Activated naive CD4-positive, alpha-beta T cell treated with anti-CD3 and anti-CD28 coated beads for 36 hours (primary cell): ENCODE data around the gene ZNF593OS. TPM values are rescaled to one million over a fixed set of nuclear protein-coding genes. Genes with fewer than 3 reads are reported as not detected.
A peak's percentile ranks its signal among the peaks of the same experiment; 100 is the strongest.

ENCODE experiments used
- CTCF ChIA-PET: fragments of 350-600 bp; sonication (Branson Sonifier 250); formaldehyde crosslinking; loops from one replicate; lab custom pipeline; 2021; ENCODE audit warnings: antibody characterized with exemption; lab: Charles Lee
- DNase-seq: peaks from one replicate; pipeline ENCODE4 v3.0.0-alpha.2; 2020
- H3K27ac Mint-ChIP-seq: one replicate; pipeline ENCODE4 v1.8.0; 2021; ENCODE audit warnings: mild to moderate bottlenecking, mixed read lengths
- H3K27me3 Mint-ChIP-seq: one replicate; pipeline ENCODE4 v1.8.0; 2021; ENCODE audit warnings: low read depth, mixed read lengths
- H3K36me3 Mint-ChIP-seq: one replicate; pipeline ENCODE4 v1.8.0; 2021; ENCODE audit warnings: low read depth, mixed read lengths
- H3K4me1 Mint-ChIP-seq: one replicate; pipeline ENCODE4 v1.8.0; 2021; ENCODE audit warnings: low read depth, mixed read lengths
- H3K4me3 Mint-ChIP-seq: one replicate; pipeline ENCODE4 v1.8.0; 2021; ENCODE audit warnings: mild to moderate bottlenecking, moderate library complexity, mixed read lengths
- H3K9me3 Mint-ChIP-seq: one replicate; pipeline ENCODE4 v1.8.0; 2021; ENCODE audit warnings: mixed read lengths
- intact Hi-C: fragments of 100-400 bp; cut with micrococcal nuclease; formaldehyde crosslinking; loops from one replicate; pipeline ENCODE4 v1.15.1; 2023
- total RNA-seq, 2 experiments: library from RNA; stranded (reverse); gene quantifications; one replicate each; pipeline ENCODE4 v1.2.3, GENCODE V29; 2021

ZNF593OS gene
- total RNA-seq, 2 experiments from 2014 or later, result not detected

DNA sequence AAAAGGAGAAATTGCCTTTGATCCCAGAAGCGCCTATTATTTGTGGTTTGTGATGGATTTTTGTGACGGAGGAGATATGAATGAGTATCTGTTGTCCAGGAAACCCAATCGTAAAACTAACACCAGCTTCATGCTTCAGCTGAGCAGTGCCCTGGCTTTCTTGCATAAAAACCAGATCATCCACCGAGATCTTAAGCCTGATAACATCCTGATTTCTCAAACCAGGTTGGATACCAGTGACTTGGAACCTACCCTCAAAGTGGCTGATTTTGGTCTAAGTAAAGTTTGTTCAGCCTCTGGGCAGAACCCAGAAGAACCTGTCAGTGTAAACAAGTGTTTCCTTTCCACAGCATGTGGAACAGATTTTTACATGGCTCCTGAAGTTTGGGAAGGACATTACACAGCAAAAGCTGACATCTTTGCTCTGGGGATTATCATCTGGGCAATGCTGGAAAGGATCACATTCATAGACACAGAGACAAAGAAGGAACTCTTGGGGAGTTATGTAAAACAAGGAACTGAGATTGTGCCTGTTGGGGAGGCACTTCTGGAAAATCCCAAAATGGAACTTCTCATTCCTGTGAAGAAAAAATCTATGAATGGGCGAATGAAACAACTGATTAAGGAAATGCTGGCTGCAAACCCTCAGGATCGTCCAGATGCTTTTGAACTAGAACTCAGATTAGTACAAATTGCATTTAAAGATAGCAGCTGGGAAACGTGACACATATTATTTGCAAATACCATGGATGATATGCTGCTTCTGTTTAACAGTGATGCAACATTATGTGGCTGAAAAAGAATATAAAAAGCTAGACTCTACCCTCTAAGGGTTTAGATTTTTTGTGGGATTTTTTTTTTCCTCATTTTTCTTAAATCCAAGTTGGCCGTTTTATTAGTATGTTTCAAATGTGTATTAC is 49.5 kb downstream of the ZNF593OS start:
- peaks cover 17% of the 10 kb centered on the region for H3K36me3 Mint-ChIP-seq
- CTCF ChIA-PET, result interaction anchor here (1.1 to 4.3 kb wide), 3 partner anchors 9 to 23 kb away, joined by 3 to 28 read pairs (median 8); no protein-coding TSS in a partner anchor
- DNase-seq, result no peak
- H3K4me1 Mint-ChIP-seq, result peaks cover 51% of the 10 kb centered on the region
- H3K4me3 Mint-ChIP-seq, result no peak overlapping the region
- no peaks in the 10 kb centered on the region for H3K9me3 Mint-ChIP-seq
- no peaks in the 10 kb centered on the region for H3K27me3 Mint-ChIP-seq
- peak overlapping the region; percentile 50 for H3K27ac Mint-ChIP-seq
- intact Hi-C loops, result loop anchor here (10.0 kb wide), 1 partner anchor 887 kb away; the partner anchor contains the start of gene SYF2

DNA sequence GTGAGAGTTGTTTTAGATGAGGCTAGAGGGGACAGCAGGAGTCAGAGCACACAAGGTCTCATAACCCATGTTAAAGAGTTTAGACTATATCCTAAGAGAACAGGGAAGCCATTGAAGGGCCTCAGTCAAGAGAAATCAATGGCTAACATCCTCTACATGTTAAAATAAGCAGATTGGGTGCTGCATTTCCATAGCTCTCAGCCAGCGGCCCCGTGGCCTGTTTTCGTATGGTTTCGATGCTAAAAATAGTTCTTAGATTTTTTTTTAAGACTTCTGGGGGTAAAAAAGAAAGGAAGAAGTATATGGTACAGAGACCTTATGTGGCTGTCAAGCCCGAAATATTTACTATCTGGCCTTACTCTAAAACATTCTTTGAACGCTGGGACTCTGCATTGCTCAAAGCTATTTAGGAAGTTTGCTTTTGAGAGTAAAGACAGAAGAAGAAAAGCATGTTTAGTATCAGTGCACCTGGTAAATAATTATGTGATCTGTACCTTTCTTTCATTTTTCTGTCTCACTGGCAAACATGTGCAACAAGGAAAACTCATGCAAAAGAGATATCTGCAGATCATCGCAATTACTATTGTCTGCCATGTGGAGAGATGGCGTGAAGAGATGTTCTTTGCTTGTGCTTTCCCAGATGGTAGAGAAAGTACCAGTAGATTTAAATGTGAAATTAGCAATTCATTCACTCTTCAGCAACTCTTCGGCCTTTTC is 51.6 kb downstream of the ZNF593OS start:
- Mint-ChIP-seq H3K36me3 (peaks cover 20% of the 10 kb centered on the region), H3K4me1 (peaks cover 37% of the 10 kb centered on the region), H3K27me3 (no peaks in the 10 kb centered on the region), H3K4me3 (no peak overlapping the region), H3K27ac (peak overlapping the region; percentile 69), H3K9me3 (no peaks in the 10 kb centered on the region)
- DNase-seq, result no peak
- intact Hi-C loops, result loop anchor here (10.0 kb wide), 1 partner anchor 885 kb away; the partner anchor contains the start of gene SYF2
- CTCF ChIA-PET, result interaction anchor here (0.7 to 2.9 kb wide), 3 partner anchors 10 to 25 kb away, joined by 4 to 15 read pairs (median 4); no protein-coding TSS in a partner anchor

Other genes with a start within 250 kb of the ZNF593OS start
- gene PAFAH2, start 173.8 kb downstream of the ZNF593OS start, total RNA-seq, result 1 to 10 TPM; 4.7 to 5.2 TPM
- not detected for gene EXTL1, start 150.1 kb downstream of the ZNF593OS start, total RNA-seq
- not detected for gene SLC30A2, start 125.7 kb downstream of the ZNF593OS start, total RNA-seq
- under 1 TPM; 0.33 to 0.40 TPM for gene TRIM63, start 104.2 kb downstream of the ZNF593OS start, total RNA-seq
- 10 to 100 TPM; 20.5 to 21.4 TPM for gene PDIK1L, start 60.0 kb downstream of the ZNF593OS start, total RNA-seq
- gene FAM110D, start 12.8 kb downstream of the ZNF593OS start, total RNA-seq, result under 1 TPM in 1 of 2 experiments, not detected in 1; 0.07 TPM
- gene C1orf232, start 2.9 kb downstream of the ZNF593OS start, total RNA-seq, result not detected
- 10 to 100 TPM; 24.0 to 26.8 TPM for gene ZNF593, start 1.9 kb downstream of the ZNF593OS start, total RNA-seq
- gene CNKSR1, start 5.7 kb upstream of the ZNF593OS start, total RNA-seq, result 1 to 10 TPM; 1.5 to 1.8 TPM
- not detected for gene CATSPER4, start 18.8 kb upstream of the ZNF593OS start, total RNA-seq
- 10 to 100 TPM; 45.7 to 47.0 TPM for gene CEP85, start 62.4 kb upstream of the ZNF593OS start, total RNA-seq
- gene SH3BGRL3, start 108.3 kb upstream of the ZNF593OS start, total RNA-seq, result 100 to 1,000 TPM; 130 to 132 TPM
- gene UBXN11, start 134.8 kb upstream of the ZNF593OS start, total RNA-seq, result 10 to 100 TPM; 26.4 to 26.9 TPM
- 100 to 1,000 TPM; 129 to 141 TPM for gene CD52, start 146.1 kb upstream of the ZNF593OS start, total RNA-seq
- under 1 TPM; 0.37 to 0.72 TPM for gene CRYBG2, start 182.3 kb upstream of the ZNF593OS start, total RNA-seq
- gene ZNF683, start 200.9 kb upstream of the ZNF593OS start, total RNA-seq, result not detected
- not detected for gene LIN28A, start 239.0 kb upstream of the ZNF593OS start, total RNA-seq